Sigmoid colon (tissue), 4 donors: ENCODE results near the gene CDX2.
"Not testable (repeated sequence)": the region's sequence is repeated elsewhere in the genome, so short reads cannot be mapped to it uniquely, and the experiment has no call there.

Experiments
- POLR2A ChIP-seq, 2 donors: fragments of 450-650 bp; IDR thresholded peaks; one replicate each; pipeline ENCODE4 v1.6.1; 2016; ENCODE audit warnings: antibody characterized with exemption in 2 of 2, mild to moderate bottlenecking in 2 of 2, moderate library complexity in 2 of 2
- POLR2AphosphoS5 ChIP-seq, 4 donors: sonication (generic); formaldehyde crosslinking; IDR thresholded peaks; one replicate each; pipeline ENCODE4 v1.6.1; 2017; ENCODE audit warnings: antibody characterized with exemption in 4 of 4

DNA sequence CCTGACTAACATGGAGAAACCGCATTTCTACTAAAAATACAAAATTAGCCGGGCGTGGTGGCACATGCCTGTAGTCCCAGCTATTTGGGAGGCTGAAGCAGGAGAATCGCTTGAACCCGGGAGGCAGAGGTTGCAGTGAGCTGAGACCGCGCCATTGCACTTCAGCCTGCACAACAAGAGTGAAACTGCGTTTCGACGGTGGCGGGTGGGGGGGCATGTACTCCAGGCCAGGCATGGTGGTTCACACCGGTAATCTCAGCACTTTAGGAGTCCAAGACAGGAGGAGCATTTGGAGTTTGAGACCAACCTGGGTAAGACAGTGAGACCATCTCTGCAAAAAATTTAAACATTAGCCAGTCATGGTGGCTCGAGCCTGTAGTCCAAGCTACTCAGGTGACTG is 4.9 kb downstream of the CDX2 start:
- not testable (repeated sequence) for TF ChIP-seq POLR2A, POLR2AphosphoS5 (IDR thresholded peaks at IDR 0.05)
